ENCODE results near the gene NOVA2. TPM values are rescaled to one million over a fixed set of nuclear protein-coding genes. Genes with fewer than 3 reads are reported as not detected.
A peak's percentile ranks its signal among the peaks of the same experiment; 100 is the strongest.

NOVA2 gene
- total RNA-seq, 2 donors from 2014 or later, result 1.5 to 3.9 TPM

DNA sequence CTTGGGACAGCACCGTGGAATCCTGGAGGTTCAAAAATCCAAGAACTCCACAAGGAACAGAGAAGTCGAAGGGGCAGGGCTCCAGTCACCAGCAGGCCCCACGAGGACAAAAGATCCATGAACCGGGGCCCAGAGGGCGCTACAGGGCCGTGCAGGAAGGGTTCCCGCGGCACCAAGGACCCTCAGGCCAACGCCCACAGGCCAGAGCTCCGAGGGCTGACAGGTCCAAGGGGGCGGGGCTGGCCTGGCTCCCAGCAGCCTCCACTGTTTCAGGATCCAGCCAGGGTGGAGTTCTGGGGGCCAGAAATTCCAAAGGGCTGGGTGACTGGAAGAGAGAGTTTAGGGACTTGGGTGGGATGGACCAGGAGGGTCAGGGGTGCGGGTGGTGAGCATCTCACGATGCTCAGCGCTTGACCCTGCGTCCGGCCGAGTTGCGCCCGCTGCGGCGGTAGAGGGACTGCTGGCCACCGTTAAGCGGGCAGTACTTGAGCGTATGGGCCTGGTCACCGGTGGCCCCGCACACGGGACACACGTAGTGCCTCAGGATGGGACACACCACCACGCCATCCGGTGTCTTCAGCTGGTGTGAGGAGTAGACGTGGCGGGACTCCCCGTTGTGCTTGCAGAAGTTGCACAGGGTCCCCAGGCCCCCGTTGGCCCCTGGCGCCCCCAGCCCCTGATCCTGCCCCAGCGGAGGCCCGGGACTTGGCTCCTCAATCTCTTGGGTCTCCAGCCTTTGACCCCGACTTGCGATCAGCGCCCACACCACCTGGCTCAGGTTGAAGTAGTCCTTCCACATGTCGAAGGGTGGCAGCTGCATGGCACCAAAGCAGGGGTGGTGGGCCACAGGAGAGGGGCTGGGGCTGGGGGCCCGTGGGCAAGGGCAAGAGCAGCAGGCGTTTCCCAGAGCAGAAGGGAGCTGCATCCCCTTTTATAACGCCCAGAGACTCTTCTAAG, 59.5 kb downstream of the NOVA2 start, which contains the start of gene NANOS2:
Gene NANOS2, minus strand, starts transcription at position 905 of the 957 bp plus-strand sequence. Its CDS starts 85 bp downstream, at position 820.
- DNase-seq (ENCODE audit: low spot score), result no peak
- H3K27me3 ChIP-seq, result no peaks in the 10 kb centered on the region

GRCh38 chr19:45911291-45911690, 62.4 kb downstream of the NOVA2 start:
- no peaks in the 10 kb centered on the region for H3K27me3 ChIP-seq
- no peak overlapping the region for H3K4me3 ChIP-seq
- no peaks in the 10 kb centered on the region for H3K9me3 ChIP-seq
- no peaks in the 10 kb centered on the region for H3K36me3 ChIP-seq
- no peak for DNase-seq (ENCODE audit: low spot score)
- no peak overlapping the region for H3K27ac ChIP-seq
- no peak for TF ChIP-seq CTCF (IDR thresholded peaks at IDR 0.05)
- no peaks in the 10 kb centered on the region for H3K4me1 ChIP-seq

More for the DNA sequence above, 59.5 kb downstream of the NOVA2 start, which contains the start of gene NANOS2:
- Histone ChIP-seq H3K4me1 (no peaks in the 10 kb centered on the region), H3K9me3 (no peaks in the 10 kb centered on the region), H3K27ac (no peak within 1 kb of the TSS), H3K4me3 (no peak within 1 kb of the TSS), H3K36me3 (no peaks in the 10 kb centered on the region)
- peak in 1 of 2 donors; percentile 18 for TF ChIP-seq CTCF (IDR thresholded peaks at IDR 0.05)

GRCh38 chr19:45908956-45909355, 64.7 kb downstream of the NOVA2 start:
- no peak overlapping the region for H3K27ac ChIP-seq
- H3K9me3 ChIP-seq, result no peaks in the 10 kb centered on the region
- no peaks in the 10 kb centered on the region for H3K36me3 ChIP-seq
- no peak for TF ChIP-seq CTCF (IDR thresholded peaks at IDR 0.05)
- no peaks in the 10 kb centered on the region for H3K27me3 ChIP-seq
- H3K4me3 ChIP-seq, result no peak overlapping the region
- no peaks in the 10 kb centered on the region for H3K4me1 ChIP-seq
- DNase-seq (ENCODE audit: low spot score), result no peak

DNA sequence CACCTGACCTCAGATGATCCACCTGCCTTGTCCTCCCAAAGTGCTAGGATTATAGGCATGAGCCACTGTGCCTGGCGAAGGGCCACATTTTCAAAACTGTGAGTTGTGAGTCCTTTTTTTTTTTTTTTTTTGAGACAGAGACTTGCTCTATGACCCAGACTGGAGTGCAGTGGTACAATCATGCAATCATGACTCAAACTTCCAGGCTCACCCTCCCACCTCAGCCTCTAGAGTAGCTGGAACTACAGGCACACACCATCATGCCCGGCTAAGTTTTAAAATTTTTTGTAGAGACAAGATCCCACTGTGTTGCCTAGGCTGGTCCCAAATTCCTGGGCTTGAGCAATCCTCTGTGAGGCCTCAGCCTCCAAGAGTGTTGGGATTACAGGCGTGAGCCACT, 67.4 kb downstream of the NOVA2 start:
- H3K27ac ChIP-seq, result no peak overlapping the region
- DNase-seq (ENCODE audit: low spot score), result no peak
- H3K27me3 ChIP-seq, result no peaks in the 10 kb centered on the region
- H3K4me1 ChIP-seq, result peaks cover 0 to 12% of the 10 kb centered on the region in 2 donors
- H3K9me3 ChIP-seq, result no peaks in the 10 kb centered on the region
- H3K4me3 ChIP-seq, result no peak overlapping the region
- TF ChIP-seq CTCF (IDR thresholded peaks at IDR 0.05), result no peak
- H3K36me3 ChIP-seq, result no peaks in the 10 kb centered on the region

DNA sequence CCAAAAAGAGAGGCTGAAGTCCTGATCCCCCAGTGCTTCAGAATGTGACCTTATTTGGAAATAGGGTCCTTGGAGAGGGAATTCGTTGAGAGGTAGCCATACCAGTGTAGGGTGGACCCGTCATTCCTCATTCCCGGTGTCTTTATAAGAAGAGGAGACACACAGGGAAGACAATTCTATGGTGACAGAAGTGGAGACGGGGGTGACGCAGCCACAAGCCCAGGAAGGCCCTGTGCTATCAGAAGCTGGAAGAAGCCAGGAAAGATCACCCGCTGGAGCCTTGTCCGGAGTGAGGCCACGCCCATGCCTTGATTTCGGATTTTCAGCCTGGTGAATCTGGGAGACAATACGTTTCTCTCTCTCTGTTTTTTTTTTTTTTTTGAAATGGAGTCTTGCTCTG, 68.7 kb downstream of the NOVA2 start:
- no peaks in the 10 kb centered on the region for H3K36me3 ChIP-seq
- H3K4me1 ChIP-seq, result peaks cover 0 to 24% of the 10 kb centered on the region in 2 donors
- no peaks in the 10 kb centered on the region for H3K27me3 ChIP-seq
- no peak for TF ChIP-seq CTCF (IDR thresholded peaks at IDR 0.05)
- no peaks in the 10 kb centered on the region for H3K9me3 ChIP-seq
- no peak for DNase-seq (ENCODE audit: low spot score)
- no peak overlapping the region for H3K27ac ChIP-seq
- H3K4me3 ChIP-seq, result no peak overlapping the region
